ENCODE results near the gene ADGRL1.
"Not testable (repeated sequence)": the region's sequence is repeated elsewhere in the genome, so short reads cannot be mapped to it uniquely, and the experiment has no call there.

The ADGRL1 gene

GRCh38 chr19:14205452-14206287, at the start of gene ADGRL1:
ADGRL1 (minus strand) TSS chr19:14206169; CDS start chr19:14183602, 22,567 bp downstream.
- DNase-seq (ENCODE audit: low read depth in 2 of 2): not testable (repeated sequence)

GRCh38 chr19:14255316-14255715, 49.3 kb upstream of the ADGRL1 start:
- not testable (repeated sequence) for DNase-seq (ENCODE audit: low read depth in 2 of 2)

- DNase-seq (ENCODE audit: low read depth in 2 of 2): not testable (repeated sequence)
These were observed 48.0 kb upstream of the ADGRL1 start for GRCh38 chr19:14253822-14254599.

- DNase-seq (ENCODE audit: low read depth in 2 of 2): not testable (repeated sequence)
These were observed 46.2 kb upstream of the ADGRL1 start for GRCh38 chr19:14252136-14252535.

GRCh38 chr19:14250870-14251269, 44.9 kb upstream of the ADGRL1 start:
- DNase-seq (ENCODE audit: low read depth in 2 of 2): no peak

GRCh38 chr19:14250315-14250714, 44.3 kb upstream of the ADGRL1 start:
- not testable (repeated sequence) for DNase-seq (ENCODE audit: low read depth in 2 of 2)

GRCh38 chr19:14249891-14250290, 43.9 kb upstream of the ADGRL1 start:
- not testable (repeated sequence) for DNase-seq (ENCODE audit: low read depth in 2 of 2)

- not testable (repeated sequence) for DNase-seq (ENCODE audit: low read depth in 2 of 2)
These were observed 43.2 kb upstream of the ADGRL1 start for GRCh38 chr19:14249012-14249754.

GRCh38 chr19:14248578-14249011, 42.6 kb upstream of the ADGRL1 start:
- no peak for DNase-seq (ENCODE audit: low read depth in 2 of 2)

GRCh38 chr19:14247548-14248471, 41.8 kb upstream of the ADGRL1 start:
- not testable (repeated sequence) for DNase-seq (ENCODE audit: low read depth in 2 of 2)

- DNase-seq (ENCODE audit: low read depth in 2 of 2): not testable (repeated sequence)
These were observed 41.2 kb upstream of the ADGRL1 start for GRCh38 chr19:14247205-14247547.

- not testable (repeated sequence) for DNase-seq (ENCODE audit: low read depth in 2 of 2)
These were observed 38.4 kb upstream of the ADGRL1 start for GRCh38 chr19:14244393-14244792.

GRCh38 chr19:14243718-14244117, 37.7 kb upstream of the ADGRL1 start:
- DNase-seq (ENCODE audit: low read depth in 2 of 2): not testable (repeated sequence)

GRCh38 chr19:14237014-14237941, 31.3 kb upstream of the ADGRL1 start:
- no peak for DNase-seq (ENCODE audit: low read depth in 2 of 2)

GRCh38 chr19:14232945-14233344, 27.0 kb upstream of the ADGRL1 start:
- DNase-seq (ENCODE audit: low read depth in 2 of 2): not testable (repeated sequence)

GRCh38 chr19:14228446-14229071, 22.6 kb upstream of the ADGRL1 start:
- DNase-seq (ENCODE audit: low read depth in 2 of 2): not testable (repeated sequence)

- DNase-seq (ENCODE audit: low read depth in 2 of 2): not testable (repeated sequence)
These were observed 20.5 kb upstream of the ADGRL1 start for GRCh38 chr19:14226498-14226897.

- no peak for DNase-seq (ENCODE audit: low read depth in 2 of 2)
These were observed 16.9 kb upstream of the ADGRL1 start for GRCh38 chr19:14222886-14223285.

- peak; percentile 57 to 61 for DNase-seq (ENCODE audit: low read depth in 2 of 2)
These were observed 15.4 kb upstream of the ADGRL1 start for GRCh38 chr19:14221345-14221744.

Measured in stimulated activated CD8-positive, alpha-beta memory T cell treated with anti-CD3 and anti-CD28 coated beads, Interleukin-2, amount 100 ng/mL, for 48 hours (primary cell).